Measurements from ENCODE around the gene F3.
"Not testable (repeated sequence)": the region's sequence is repeated elsewhere in the genome, so short reads cannot be mapped to it uniquely, and the experiment has no call there.

F3 gene

GRCh38 chr1:94578856-94579255 lies 37.3 kb upstream of the F3 start:
- no peak for DNase-seq (ENCODE audit: low read depth)
- TF ChIP-seq CTCF (conservative IDR thresholded peaks at IDR 0.05; ENCODE audit: low read depth, low read length), result no peak
- H3K4me3 ChIP-seq (ENCODE audit: low read length), result no peak overlapping the region

GRCh38 chr1:94573917-94574316 lies 32.4 kb upstream of the F3 start:
- DNase-seq (ENCODE audit: low read depth); H3K4me3 ChIP-seq (ENCODE audit: low read length): not testable (repeated sequence)

GRCh38 chr1:94572780-94573179 lies 31.2 kb upstream of the F3 start:
- no peak for TF ChIP-seq CTCF (conservative IDR thresholded peaks at IDR 0.05; ENCODE audit: low read depth, low read length)
- no peak overlapping the region for H3K4me3 ChIP-seq (ENCODE audit: low read length)
- no peak for DNase-seq (ENCODE audit: low read depth)

GRCh38 chr1:94570965-94571364 lies 29.4 kb upstream of the F3 start:
- DNase-seq (ENCODE audit: low read depth); H3K4me3 ChIP-seq (ENCODE audit: low read length): not testable (repeated sequence)

GRCh38 chr1:94568806-94569205 lies 27.2 kb upstream of the F3 start:
- not testable (repeated sequence) for H3K4me3 ChIP-seq (ENCODE audit: low read length); DNase-seq (ENCODE audit: low read depth)

- DNase-seq (ENCODE audit: low read depth); H3K4me3 ChIP-seq (ENCODE audit: low read length): not testable (repeated sequence)
Measured at GRCh38 chr1:94567975-94568607, 26.5 kb upstream of the F3 start.

- not testable (repeated sequence) for DNase-seq (ENCODE audit: low read depth); H3K4me3 ChIP-seq (ENCODE audit: low read length)
Measured at GRCh38 chr1:94566436-94566835, 24.9 kb upstream of the F3 start.

- no peak for DNase-seq (ENCODE audit: low read depth)
- no peak overlapping the region for H3K4me3 ChIP-seq (ENCODE audit: low read length)
- no peak for TF ChIP-seq CTCF (conservative IDR thresholded peaks at IDR 0.05; ENCODE audit: low read depth, low read length)
Measured at GRCh38 chr1:94565901-94566300, 24.3 kb upstream of the F3 start.

- H3K4me3 ChIP-seq (ENCODE audit: low read length), result no peak overlapping the region
- no peak for DNase-seq (ENCODE audit: low read depth)
- no peak for TF ChIP-seq CTCF (conservative IDR thresholded peaks at IDR 0.05; ENCODE audit: low read depth, low read length)
Measured at GRCh38 chr1:94562519-94563260, 21.1 kb upstream of the F3 start.

GRCh38 chr1:94560333-94560732 lies 18.8 kb upstream of the F3 start:
- DNase-seq (ENCODE audit: low read depth), result no peak
- no peak for TF ChIP-seq CTCF (conservative IDR thresholded peaks at IDR 0.05; ENCODE audit: low read depth, low read length)
- H3K4me3 ChIP-seq (ENCODE audit: low read length), result no peak overlapping the region
